ENCODE data around the gene EXOG.

DNA sequence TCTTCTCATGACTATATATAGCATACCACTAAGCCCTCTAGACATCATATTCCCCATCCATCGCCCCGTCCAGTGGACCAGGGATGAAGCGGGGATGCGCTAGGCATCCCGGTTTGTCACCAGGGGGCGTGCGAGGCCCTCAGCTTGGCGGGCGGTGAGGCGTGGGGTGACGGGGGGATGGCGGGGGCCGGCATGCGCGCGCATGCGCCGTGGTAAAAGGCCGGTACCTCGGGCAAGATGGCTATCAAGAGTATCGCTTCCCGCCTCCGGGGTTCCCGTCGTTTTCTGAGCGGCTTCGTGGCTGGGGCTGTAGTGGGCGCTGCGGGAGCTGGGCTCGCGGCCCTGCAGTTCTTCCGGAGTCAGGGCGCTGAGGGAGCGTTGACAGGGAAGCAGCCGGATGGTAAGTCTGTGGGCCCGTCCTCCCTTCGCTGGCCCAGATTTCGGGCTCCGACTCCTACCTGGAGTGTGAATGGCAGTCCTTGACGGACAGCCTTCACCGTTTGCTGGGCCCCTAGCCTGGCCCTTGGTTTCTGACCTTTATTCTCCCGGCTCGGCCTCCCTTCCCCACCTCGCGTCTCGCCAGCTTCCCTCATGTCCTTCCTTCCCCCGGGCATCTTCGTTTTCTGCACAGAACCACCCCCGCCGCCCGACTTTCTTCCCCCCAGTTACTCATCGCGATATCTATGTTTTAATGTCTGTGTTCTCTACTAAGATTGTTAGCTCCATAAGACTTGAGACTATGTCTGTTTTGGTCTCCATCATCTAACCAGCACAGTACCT lies at the start of gene EXOG:
- TF ChIP-seq, protein P1, sequence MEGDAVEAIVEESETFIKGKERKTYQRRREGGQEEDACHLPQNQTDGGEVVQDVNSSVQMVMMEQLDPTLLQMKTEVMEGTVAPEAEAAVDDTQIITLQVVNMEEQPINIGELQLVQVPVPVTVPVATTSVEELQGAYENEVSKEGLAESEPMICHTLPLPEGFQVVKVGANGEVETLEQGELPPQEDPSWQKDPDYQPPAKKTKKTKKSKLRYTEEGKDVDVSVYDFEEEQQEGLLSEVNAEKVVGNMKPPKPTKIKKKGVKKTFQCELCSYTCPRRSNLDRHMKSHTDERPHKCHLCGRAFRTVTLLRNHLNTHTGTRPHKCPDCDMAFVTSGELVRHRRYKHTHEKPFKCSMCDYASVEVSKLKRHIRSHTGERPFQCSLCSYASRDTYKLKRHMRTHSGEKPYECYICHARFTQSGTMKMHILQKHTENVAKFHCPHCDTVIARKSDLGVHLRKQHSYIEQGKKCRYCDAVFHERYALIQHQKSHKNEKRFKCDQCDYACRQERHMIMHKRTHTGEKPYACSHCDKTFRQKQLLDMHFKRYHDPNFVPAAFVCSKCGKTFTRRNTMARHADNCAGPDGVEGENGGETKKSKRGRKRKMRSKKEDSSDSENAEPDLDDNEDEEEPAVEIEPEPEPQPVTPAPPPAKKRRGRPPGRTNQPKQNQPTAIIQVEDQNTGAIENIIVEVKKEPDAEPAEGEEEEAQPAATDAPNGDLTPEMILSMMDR (IDR thresholded peaks at IDR 0.05 in 2 of 3, conservative IDR thresholded peaks at IDR 0.05 in 1 of 3; ENCODE audit: borderline replicate concordance in 1 of 3, insufficient read depth in 1 of 3, low read depth in 2 of 3, low read length in 2 of 3), result peak; percentile 87 to 88 (median 88)
- TF ChIP-seq POLR2AphosphoS5 (IDR thresholded peaks at IDR 0.05; ENCODE audit: low read depth, low read length) (peak; percentile 84), MAX (IDR thresholded peaks at IDR 0.05) (peak; percentile 66; the same call in 1 of the 2 replicates), EZH2phosphoT487 (IDR thresholded peaks at IDR 0.05; ENCODE audit: borderline replicate concordance) (no peak), ZNF274 (IDR thresholded peaks at IDR 0.05; ENCODE audit: low read depth, low read length) (no peak)
